Fibroblast of pulmonary artery (primary cell): ENCODE results near the gene PLEKHG3.

ENCODE experiments used
- DNase-seq: peaks from one replicate; pipeline ENCODE4 v3.0.0-alpha.2; 2010; ENCODE audit warnings: low read depth
- H3K4me3 ChIP-seq: replicated peaks from 2 replicates; pipeline ENCODE4 v1.5.1; 2011; ENCODE audit warnings: low read depth, mild to moderate bottlenecking, control low read depth, low read length, moderate library complexity
- CTCF ChIP-seq: IDR thresholded peaks from 2 replicates; pipeline ENCODE4 v1.5.1; 2011; ENCODE audit warnings: mild to moderate bottlenecking, control low read depth, low read length, inconsistent platforms; ENCODE audit errors: missing control alignments

PLEKHG3 gene

GRCh38 chr14:64775081-64775777, 71.0 kb downstream of the PLEKHG3 start:
- no peak overlapping the region for H3K4me3 ChIP-seq
- no peak for TF ChIP-seq CTCF
- no peak for DNase-seq

GRCh38 chr14:64777461-64777860, 73.2 kb downstream of the PLEKHG3 start:
- no peak for TF ChIP-seq CTCF
- DNase-seq, result no peak
- H3K4me3 ChIP-seq, result no peak overlapping the region

GRCh38 chr14:64778104-64778754, 74.0 kb downstream of the PLEKHG3 start:
- TF ChIP-seq CTCF, result no peak
- no peak for DNase-seq
- H3K4me3 ChIP-seq, result no peak overlapping the region

GRCh38 chr14:64779472-64779871, 75.2 kb downstream of the PLEKHG3 start:
- DNase-seq, result no peak
- no peak overlapping the region for H3K4me3 ChIP-seq
- no peak for TF ChIP-seq CTCF

GRCh38 chr14:64782196-64782595, 78.0 kb downstream of the PLEKHG3 start:
- H3K4me3 ChIP-seq, result no peak overlapping the region
- no peak for DNase-seq
- TF ChIP-seq CTCF, result no peak

GRCh38 chr14:64784006-64784405, 79.8 kb downstream of the PLEKHG3 start:
- DNase-seq, result no peak
- TF ChIP-seq CTCF, result no peak
- no peak overlapping the region for H3K4me3 ChIP-seq
